OCI-LY1 (cell line): Measurements from ENCODE around the gene CARD19.
"Not testable (repeated sequence)": the region's sequence is repeated elsewhere in the genome, so short reads cannot be mapped to it uniquely, and the experiment has no call there.

ENCODE experiments used
- H2AFZ ChIP-seq: fragments of 200-600 bp; sonication (generic), shearing (Covaris generic); 2 replicates; pipeline ENCODE4 v1.6.0; 2014; ENCODE audit warnings: antibody characterized with exemption, mild to moderate bottlenecking, low read length
- H3F3A ChIP-seq: fragments of 200-600 bp; sonication (generic), shearing (Covaris generic); 2 replicates; pipeline ENCODE4 v1.6.0; 2014; ENCODE audit warnings: mild to moderate bottlenecking, antibody characterized with exemption, low read length, moderate library complexity; ENCODE audit not compliant: insufficient read depth
- H3K27ac ChIP-seq: fragments of 200-600 bp; sonication (generic); 2 replicates; pipeline ENCODE4 v1.5.1; 2014; ENCODE audit warnings: low read length, mixed run types, mild to moderate bottlenecking, low read depth; ENCODE audit not compliant: poor library complexity, severe bottlenecking
- H3K27me3 ChIP-seq: fragments of 200-600 bp; sonication (generic); 2 replicates; pipeline ENCODE4 v1.6.0; 2014; ENCODE audit warnings: antibody characterized with exemption, mild to moderate bottlenecking, low read length, moderate library complexity; ENCODE audit not compliant: insufficient read depth
- H3K36me3 ChIP-seq: fragments of 200-600 bp; sonication (generic); 2 replicates; pipeline ENCODE4 v1.6.1; 2014; ENCODE audit warnings: mild to moderate bottlenecking, antibody characterized with exemption, low read length, moderate library complexity, mixed read lengths; ENCODE audit not compliant: insufficient read depth
- H3K4me1 ChIP-seq: fragments of 200-600 bp; sonication (generic); 2 replicates; pipeline ENCODE4 v1.5.1; 2014; ENCODE audit warnings: mild to moderate bottlenecking, low read length, moderate library complexity; ENCODE audit not compliant: insufficient read depth, severe bottlenecking
- H3K4me2 ChIP-seq: fragments of 200-600 bp; sonication (generic), shearing (Covaris generic); 2 replicates; pipeline ENCODE4 v1.6.1; 2014; ENCODE audit warnings: low read length
- H3K4me3 ChIP-seq: fragments of 200-600 bp; sonication (generic); 2 replicates; pipeline ENCODE4 v1.5.1; 2014; ENCODE audit warnings: low read length, low read depth, mild to moderate bottlenecking, mixed read lengths; ENCODE audit not compliant: poor library complexity, severe bottlenecking
- H3K79me2 ChIP-seq: fragments of 200-600 bp; shearing (Covaris generic); 2 replicates; pipeline ENCODE4 v1.6.1; 2016; ENCODE audit warnings: mixed run types, low read length, mixed read lengths; ENCODE audit not compliant: insufficient read depth
- H3K9ac ChIP-seq: fragments of 200-600 bp; sonication (generic), shearing (Covaris generic); 2 replicates; pipeline ENCODE4 v1.6.1; 2014; ENCODE audit warnings: mild to moderate bottlenecking, low read length, mixed read lengths
- H3K9me2 ChIP-seq: fragments of 200-600 bp; sonication (generic), shearing (Covaris generic); 2 replicates; pipeline ENCODE4 v1.6.1; 2014; ENCODE audit warnings: low read depth, mild to moderate bottlenecking, low read length, mixed read lengths
- H3K9me3 ChIP-seq: fragments of 200-600 bp; shearing (Covaris generic); 2 replicates; pipeline ENCODE4 v1.6.1; 2014; ENCODE audit warnings: low read length, mixed read lengths
- H4K20me1 ChIP-seq: fragments of 200-600 bp; sonication (generic), shearing (Covaris generic); 2 replicates; pipeline ENCODE4 v1.6.0; 2016; ENCODE audit warnings: mild to moderate bottlenecking, low read length; ENCODE audit not compliant: insufficient read depth
- EZH2 ChIP-seq: fragments of 200-600 bp; sonication (generic), shearing (Covaris generic); IDR thresholded peaks from 2 replicates; pipeline ENCODE4 v1.8.0; 2017; ENCODE audit warnings: borderline replicate concordance, mixed run types, mild to moderate bottlenecking, antibody characterized with exemption, low read length, moderate library complexity, mixed read lengths
- TF ChIP-seq, protein P1 (sequence below): fragments of 200-600 bp; sonication (generic), shearing (Covaris generic); IDR thresholded peaks from 2 replicates; pipeline ENCODE4 v1.5.1; 2017; ENCODE audit warnings: mild to moderate bottlenecking, antibody characterized with exemption, low read length, moderate library complexity, mixed read lengths

Gene CARD19

DNA sequence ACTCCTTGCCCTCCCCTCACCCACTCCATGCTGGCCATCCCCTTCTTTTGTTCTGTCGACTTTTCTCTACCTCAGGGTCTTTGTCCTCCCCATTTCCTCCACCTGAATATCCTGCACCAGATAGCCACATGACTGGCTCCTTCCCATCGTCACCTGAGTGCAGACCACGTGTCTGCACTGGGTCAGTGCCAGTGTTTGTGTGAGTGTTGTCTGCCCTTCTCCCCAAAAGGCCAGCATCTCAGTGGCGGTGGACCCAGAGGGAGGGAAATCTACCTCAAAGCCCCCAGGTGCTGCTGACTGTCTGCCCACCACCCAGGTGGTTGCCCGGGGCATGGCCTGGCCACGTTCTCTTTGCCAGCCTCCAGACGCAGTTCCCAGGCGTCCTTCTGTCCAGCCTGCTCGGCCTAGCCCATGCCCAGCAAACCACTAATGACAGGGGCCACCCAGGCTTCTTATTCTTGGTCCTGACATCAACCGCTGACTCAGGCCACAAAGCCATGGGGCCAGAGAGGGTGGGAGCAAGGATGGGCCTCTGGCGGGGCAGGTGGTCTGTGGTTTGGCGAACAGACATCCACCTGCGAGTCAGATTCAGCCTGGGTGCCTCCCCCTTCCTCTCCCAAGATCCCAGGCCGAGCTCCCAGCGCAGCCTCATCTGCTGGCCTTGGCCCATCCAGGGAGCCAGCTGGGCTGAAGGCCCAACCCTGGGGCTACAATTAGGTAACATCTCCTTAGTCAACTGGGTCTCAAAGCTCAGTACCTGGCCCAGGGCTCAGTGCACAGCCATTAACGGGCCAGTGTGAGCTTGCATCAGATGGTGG lies 43.6 kb downstream of the CARD19 start:
- Histone ChIP-seq H3K4me1 (peaks cover 69% of the 10 kb centered on the region), H3K4me2 (no peak overlapping the region; the same call in 1 of the 2 replicates)

DNA sequence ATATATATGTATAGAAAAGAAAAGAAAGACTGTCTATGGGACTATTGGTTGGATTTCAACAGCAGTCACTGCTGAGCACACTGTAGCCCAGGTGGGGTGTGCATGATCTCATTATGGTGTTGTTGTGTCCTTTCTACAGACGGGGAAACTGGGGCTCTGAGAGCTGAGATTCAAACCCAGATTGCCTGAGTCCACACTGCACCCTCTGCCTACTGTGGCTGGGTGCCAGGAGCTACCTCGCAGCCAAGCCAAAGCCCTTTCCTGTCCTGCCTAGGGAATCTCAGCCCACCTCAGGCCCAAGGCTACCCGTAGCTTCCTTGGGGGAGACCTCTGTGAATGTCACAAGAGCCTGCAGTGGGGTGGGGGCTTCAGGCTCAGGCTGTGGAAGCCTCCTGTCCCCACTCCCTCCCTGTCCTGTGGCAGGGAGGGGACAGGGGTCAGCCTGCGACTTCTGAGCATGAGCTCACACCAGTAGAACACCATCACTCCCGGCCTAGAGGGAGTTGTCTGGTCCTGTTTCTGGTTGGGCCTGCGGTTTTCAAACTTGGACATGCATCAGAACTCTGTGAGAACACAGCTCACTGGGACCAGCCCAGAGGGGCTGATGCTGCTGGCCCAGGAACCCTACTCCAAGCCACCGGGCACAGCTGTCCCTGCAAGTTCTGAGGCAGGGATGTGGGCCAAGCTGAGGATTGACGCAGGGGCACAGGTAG lies 45.9 kb downstream of the CARD19 start:
- Histone ChIP-seq H2AFZ (no peak overlapping the region), H4K20me1 (no peaks in the 10 kb centered on the region), H3K9me3 (no peaks in the 10 kb centered on the region)

More for the DNA sequence above, 43.6 kb downstream of the CARD19 start:
- Histone ChIP-seq H2AFZ (no peak overlapping the region), H3K27me3 (no peaks in the 10 kb centered on the region), H4K20me1 (no peaks in the 10 kb centered on the region), H3K27ac (peak overlapping the region; percentile 69), H3K9me2 (no peaks in the 10 kb centered on the region), H3F3A (no peaks in the 10 kb centered on the region), H3K79me2 (no peaks in the 10 kb centered on the region), H3K9ac (peak overlapping the region; percentile 28; the same call in 1 of the 2 replicates), H3K4me3 (no peak overlapping the region), H3K36me3 (no peaks in the 10 kb centered on the region), H3K9me3 (no peaks in the 10 kb centered on the region)
- no peak for TF ChIP-seq EZH2
- TF ChIP-seq, protein P1, sequence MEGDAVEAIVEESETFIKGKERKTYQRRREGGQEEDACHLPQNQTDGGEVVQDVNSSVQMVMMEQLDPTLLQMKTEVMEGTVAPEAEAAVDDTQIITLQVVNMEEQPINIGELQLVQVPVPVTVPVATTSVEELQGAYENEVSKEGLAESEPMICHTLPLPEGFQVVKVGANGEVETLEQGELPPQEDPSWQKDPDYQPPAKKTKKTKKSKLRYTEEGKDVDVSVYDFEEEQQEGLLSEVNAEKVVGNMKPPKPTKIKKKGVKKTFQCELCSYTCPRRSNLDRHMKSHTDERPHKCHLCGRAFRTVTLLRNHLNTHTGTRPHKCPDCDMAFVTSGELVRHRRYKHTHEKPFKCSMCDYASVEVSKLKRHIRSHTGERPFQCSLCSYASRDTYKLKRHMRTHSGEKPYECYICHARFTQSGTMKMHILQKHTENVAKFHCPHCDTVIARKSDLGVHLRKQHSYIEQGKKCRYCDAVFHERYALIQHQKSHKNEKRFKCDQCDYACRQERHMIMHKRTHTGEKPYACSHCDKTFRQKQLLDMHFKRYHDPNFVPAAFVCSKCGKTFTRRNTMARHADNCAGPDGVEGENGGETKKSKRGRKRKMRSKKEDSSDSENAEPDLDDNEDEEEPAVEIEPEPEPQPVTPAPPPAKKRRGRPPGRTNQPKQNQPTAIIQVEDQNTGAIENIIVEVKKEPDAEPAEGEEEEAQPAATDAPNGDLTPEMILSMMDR = no peak

DNA sequence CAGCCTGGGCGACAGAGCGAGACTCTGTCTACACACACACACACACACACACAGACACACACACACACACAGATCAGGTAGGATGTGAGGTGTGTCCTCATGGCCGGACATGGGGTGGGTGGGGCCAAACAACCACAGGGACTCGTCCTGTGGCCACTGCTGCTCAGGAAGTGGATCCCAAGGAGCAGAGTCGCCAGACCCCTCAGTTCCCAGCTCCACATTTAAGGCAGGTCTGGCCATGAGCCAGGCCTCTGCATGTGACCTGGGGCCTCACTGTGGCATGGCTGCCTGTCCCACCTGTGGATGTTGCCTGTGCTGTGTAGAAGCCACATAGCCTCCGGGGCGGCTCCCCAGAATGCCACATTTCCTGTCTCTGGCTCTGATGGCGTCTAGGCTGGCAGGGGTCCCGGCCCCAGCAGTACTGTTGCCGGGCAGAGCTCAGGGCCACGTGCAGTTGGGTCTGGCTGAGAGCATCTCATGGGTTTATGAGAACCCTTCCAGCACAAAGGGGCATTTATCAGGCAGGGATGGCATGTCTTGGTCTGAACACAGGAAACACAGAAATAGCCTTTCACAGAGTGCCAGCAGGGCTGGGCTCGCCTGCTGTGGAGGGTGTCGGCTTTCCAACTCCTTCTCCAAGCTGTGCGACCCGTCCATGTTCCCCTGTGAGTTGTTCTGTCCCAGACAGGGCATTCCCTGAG lies 48.0 kb downstream of the CARD19 start:
- peak overlapping the region; percentile 49; the same call in 1 of the 2 replicates for H3K9ac ChIP-seq
- peak overlapping the region; percentile 53 for H3K4me2 ChIP-seq
- H3K27me3 ChIP-seq = no peaks in the 10 kb centered on the region; the same call in 1 of the 2 replicates
- TF ChIP-seq, protein P1 = no peak
- no peak for TF ChIP-seq EZH2
- H3K27ac ChIP-seq = peak overlapping the region; percentile 76
- H2AFZ ChIP-seq = peak overlapping the region; percentile 95
- H3F3A ChIP-seq = no peaks in the 10 kb centered on the region
- no peaks in the 10 kb centered on the region for H3K36me3 ChIP-seq
- H3K79me2 ChIP-seq = no peaks in the 10 kb centered on the region
- H3K9me3 ChIP-seq = no peaks in the 10 kb centered on the region
- H3K4me1 ChIP-seq = peaks cover 41% of the 10 kb centered on the region
- no peaks in the 10 kb centered on the region for H4K20me1 ChIP-seq
- peak overlapping the region; percentile 5 for H3K4me3 ChIP-seq
- H3K9me2 ChIP-seq = no peaks in the 10 kb centered on the region

More for the DNA sequence above, 45.9 kb downstream of the CARD19 start:
- no peaks in the 10 kb centered on the region for H3K27me3 ChIP-seq
- no peaks in the 10 kb centered on the region for H3K9me2 ChIP-seq
- H3K27ac ChIP-seq = peak overlapping the region; percentile 61
- H3K79me2 ChIP-seq = no peaks in the 10 kb centered on the region
- no peak overlapping the region for H3K4me3 ChIP-seq
- H3K9ac ChIP-seq = no peak overlapping the region
- TF ChIP-seq, protein P1 = no peak
- no peak for TF ChIP-seq EZH2
- H3F3A ChIP-seq = no peaks in the 10 kb centered on the region
- no peak overlapping the region for H3K4me2 ChIP-seq
- no peaks in the 10 kb centered on the region for H3K36me3 ChIP-seq
- H3K4me1 ChIP-seq = peaks cover 53% of the 10 kb centered on the region

DNA sequence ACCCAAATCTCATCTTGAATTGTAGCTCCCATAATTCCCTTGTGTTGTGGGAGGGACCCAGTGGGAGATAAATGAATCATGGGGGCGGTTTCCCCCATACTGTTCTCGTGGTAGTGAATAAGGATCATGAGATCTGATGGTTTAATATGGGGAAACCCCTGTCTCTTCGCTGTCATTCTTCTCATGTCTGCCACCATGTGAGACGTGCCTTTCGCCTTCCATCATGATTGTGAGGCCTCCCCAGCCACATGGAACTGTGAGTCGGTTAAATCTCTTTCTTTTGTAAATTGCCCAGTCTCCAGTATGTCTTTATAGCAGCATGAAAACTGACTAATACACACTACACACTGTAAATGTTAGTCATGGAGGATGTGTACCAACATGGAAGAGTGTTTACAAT lies 50.7 kb downstream of the CARD19 start:
- not testable (repeated sequence) for H3F3A ChIP-seq, H3K4me2 ChIP-seq, H3K9ac ChIP-seq, H3K4me3 ChIP-seq, H2AFZ ChIP-seq, H3K27ac ChIP-seq, H3K9me2 ChIP-seq, H3K27me3 ChIP-seq, H3K79me2 ChIP-seq, H4K20me1 ChIP-seq, H3K9me3 ChIP-seq, H3K36me3 ChIP-seq
- peaks cover 18% of the 10 kb centered on the region for H3K4me1 ChIP-seq
